ENCODE results near the gene ACOT4.

DNA sequence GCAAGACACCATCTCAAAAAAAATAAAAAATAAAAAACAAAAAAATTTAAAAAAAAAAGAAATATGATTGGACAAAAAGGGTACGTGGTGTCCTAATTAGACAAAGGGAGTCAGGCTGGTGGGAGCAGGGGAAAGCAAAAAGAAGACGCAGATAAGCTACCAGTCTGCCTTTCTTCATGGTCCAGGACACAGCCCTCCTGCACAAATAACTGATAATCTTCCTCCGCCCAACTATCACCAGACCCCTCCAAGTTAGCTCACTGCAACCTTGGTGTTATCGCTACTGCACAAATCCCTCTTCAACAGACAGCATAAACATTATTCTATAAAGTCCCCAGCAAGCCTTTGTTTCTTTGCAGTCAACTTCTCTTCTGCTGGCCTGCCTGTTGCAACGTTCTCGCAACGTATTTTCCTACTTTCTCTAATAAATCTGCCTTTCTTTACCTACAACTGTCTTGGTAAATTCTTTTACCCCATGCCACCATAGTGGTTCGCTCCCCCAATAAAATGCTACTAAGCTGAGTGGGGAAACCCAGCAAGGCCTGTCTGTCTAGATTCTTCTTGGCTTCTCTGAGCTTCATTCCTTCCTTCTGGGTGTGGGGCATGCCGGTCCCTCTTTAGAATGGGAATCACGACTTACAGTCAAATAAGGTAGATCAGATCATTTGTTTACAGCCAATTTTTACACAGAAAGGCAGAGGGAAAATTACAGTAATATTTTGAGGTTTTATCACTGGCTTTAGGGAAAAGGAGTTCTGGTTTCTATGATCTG lies 38.5 kb downstream of the ACOT4 start:
- TF ChIP-seq POLR2A (IDR thresholded peaks at IDR 0.05), result no peak
- TF ChIP-seq, protein P1, sequence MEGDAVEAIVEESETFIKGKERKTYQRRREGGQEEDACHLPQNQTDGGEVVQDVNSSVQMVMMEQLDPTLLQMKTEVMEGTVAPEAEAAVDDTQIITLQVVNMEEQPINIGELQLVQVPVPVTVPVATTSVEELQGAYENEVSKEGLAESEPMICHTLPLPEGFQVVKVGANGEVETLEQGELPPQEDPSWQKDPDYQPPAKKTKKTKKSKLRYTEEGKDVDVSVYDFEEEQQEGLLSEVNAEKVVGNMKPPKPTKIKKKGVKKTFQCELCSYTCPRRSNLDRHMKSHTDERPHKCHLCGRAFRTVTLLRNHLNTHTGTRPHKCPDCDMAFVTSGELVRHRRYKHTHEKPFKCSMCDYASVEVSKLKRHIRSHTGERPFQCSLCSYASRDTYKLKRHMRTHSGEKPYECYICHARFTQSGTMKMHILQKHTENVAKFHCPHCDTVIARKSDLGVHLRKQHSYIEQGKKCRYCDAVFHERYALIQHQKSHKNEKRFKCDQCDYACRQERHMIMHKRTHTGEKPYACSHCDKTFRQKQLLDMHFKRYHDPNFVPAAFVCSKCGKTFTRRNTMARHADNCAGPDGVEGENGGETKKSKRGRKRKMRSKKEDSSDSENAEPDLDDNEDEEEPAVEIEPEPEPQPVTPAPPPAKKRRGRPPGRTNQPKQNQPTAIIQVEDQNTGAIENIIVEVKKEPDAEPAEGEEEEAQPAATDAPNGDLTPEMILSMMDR (IDR thresholded peaks at IDR 0.05), result no peak

Measured in body of pancreas (tissue), 4 donors.